Panc1 (cell line): ENCODE results near the gene B4GALNT4. TPM values are rescaled to one million over a fixed set of nuclear protein-coding genes. Genes with fewer than 3 reads are reported as not detected.

Experiments
- ATAC-seq: fragments of 200-7000 bp; cut with Tn5 transposase; 2 replicates; pipeline ENCODE4 v1.9.1; 2020; ENCODE audit warnings: mild to moderate bottlenecking, moderate library complexity
- BruUV-seq: library from RNA; stranded (reverse); fragments of 400-500 nt; replicated peaks from 2 replicates; lab custom pipeline; 2021; lab: Mats Ljungman, UMichigan
- CTCF ChIA-PET: fragments of 300-600 bp; sonication (Branson Sonifier 250); formaldehyde crosslinking; loops from one replicate; lab custom pipeline; 2022; ENCODE audit warnings: antibody characterized with exemption; lab: Charles Lee
- POLR2A ChIA-PET: fragments of 300-600 bp; sonication (Branson Sonifier 250); formaldehyde crosslinking; loops from one replicate; lab custom pipeline; 2022; ENCODE audit warnings: antibody characterized with exemption; lab: Charles Lee
- DNase-seq: peaks from one replicate; pipeline ENCODE4 v3.0.0-alpha.2; 2010; ENCODE audit warnings: low read depth, low spot score
- H3K27ac ChIP-seq: 2 replicates; pipeline ENCODE4 v1.5.1; 2011; ENCODE audit warnings: mild to moderate bottlenecking, low read length, inconsistent platforms
- H3K27me3 ChIP-seq: fragments of 200-500 bp; sonication (Bioruptor generic); 2 replicates; pipeline ENCODE4 v1.6.0; 2014; ENCODE audit warnings: low read length, inconsistent platforms; ENCODE audit not compliant: control insufficient read depth, insufficient read depth
- H3K36me3 ChIP-seq: fragments of 200-500 bp; sonication (Bioruptor generic); 2 replicates; pipeline ENCODE4 v1.5.1; 2014; ENCODE audit warnings: inconsistent platforms, mild to moderate bottlenecking, low read length, moderate library complexity; ENCODE audit not compliant: control insufficient read depth, insufficient read depth
- H3K4me1 ChIP-seq: 2 replicates; pipeline ENCODE4 v1.5.1; 2011; ENCODE audit warnings: inconsistent platforms, mild to moderate bottlenecking, low read length, moderate library complexity; ENCODE audit not compliant: control insufficient read depth, insufficient read depth
- H3K4me3 ChIP-seq, 2 experiments: 2 replicates each; pipeline ENCODE4 v1.5.1; 2011 to 2012; ENCODE audit warnings: low read depth in 2 of 2, low read length in 2 of 2, mild to moderate bottlenecking in 2 of 2, inconsistent platforms in 1 of 2, moderate library complexity in 1 of 2
- H3K9me3 ChIP-seq: fragments of 200-500 bp; sonication (Bioruptor generic); 2 replicates; pipeline ENCODE4 v1.5.1; 2014; ENCODE audit warnings: low read depth, mild to moderate bottlenecking, inconsistent platforms, low read length, moderate library complexity; ENCODE audit not compliant: control insufficient read depth, insufficient read depth
- CTCF ChIP-seq: fragments of 450-650 bp; IDR thresholded peaks from 2 replicates; pipeline ENCODE4 v1.5.1; 2017; ENCODE audit warnings: mild to moderate bottlenecking
- POLR2AphosphoS5 ChIP-seq: IDR thresholded peaks from 2 replicates; pipeline ENCODE4 v1.6.1; 2012; ENCODE audit warnings: mild to moderate bottlenecking, low read depth, low read length, moderate library complexity
- REST ChIP-seq, 2 experiments: IDR thresholded peaks; 2 replicates each; pipeline ENCODE4 v1.6.1; 2011 to 2012; ENCODE audit warnings: low read depth in 2 of 2, control low read depth in 1 of 2, low read length in 1 of 2, mild to moderate bottlenecking in 1 of 2, moderate library complexity in 1 of 2; ENCODE audit not compliant: insufficient read depth in 1 of 2
- SIN3A ChIP-seq: IDR thresholded peaks from 2 replicates; pipeline ENCODE4 v1.6.1; 2012; ENCODE audit warnings: low read depth, mild to moderate bottlenecking, low read length, moderate library complexity, borderline replicate concordance; ENCODE audit not compliant: insufficient read depth
- TCF7L2 ChIP-seq: IDR thresholded peaks from 2 replicates; pipeline ENCODE4 v1.6.1; 2011; ENCODE audit warnings: mild to moderate bottlenecking, low read depth, low read length, inconsistent platforms
- in situ Hi-C: cut with HindIII; loops from 2 replicates; pipeline ENCODE4 v1.10.0; 2016; ENCODE audit warnings: low sequenced_read_pairs, low pct_unique_long_range_greater_than_20kb
- intact Hi-C: fragments of 100-400 bp; cut with micrococcal nuclease; formaldehyde crosslinking; loops from one replicate; pipeline ENCODE4 v1.10.0; 2022; ENCODE audit not compliant: unreplicated experiment
- total RNA-seq: library from RNA; stranded (reverse); gene quantifications from one replicate; pipeline ENCODE4 v1.2.1, GENCODE V29; 2021; ENCODE audit not compliant: unreplicated experiment

The B4GALNT4 gene
- total RNA-seq, 1 experiment from 2014 or later: 122 TPM

- Histone ChIP-seq H3K27ac (no peak overlapping the region), H3K36me3 (no peaks in the 10 kb centered on the region; the same call in 1 of the 2 replicates), H3K27me3 (no peaks in the 10 kb centered on the region), H3K4me1 (no peaks in the 10 kb centered on the region; the same call in 1 of the 2 replicates), H3K4me3 (no peak overlapping the region), H3K9me3 (no peaks in the 10 kb centered on the region)
- ATAC-seq (no peak), DNase-seq (no peak)
- ChIA-PET CTCF (no interaction called here), POLR2A (no interaction called here)
- intact Hi-C loops: no loop called here
- in situ Hi-C loops: no loop called here
- BruUV-seq: no TSS peak
- TF ChIP-seq TCF7L2 (no peak), REST (IDR thresholded peaks at IDR 0.05; ENCODE audit: insufficient read depth in 1 of 2, low read depth in 2 of 2, low read length in 1 of 2) (no peak), SIN3A (no peak), POLR2AphosphoS5 (no peak), CTCF (no peak)
These were observed 10.8 kb downstream of the B4GALNT4 start for GRCh38 chr11:380095-380480.

- ChIA-PET POLR2A (no interaction called here), CTCF (no interaction called here)
- Histone ChIP-seq H3K4me1 (no peaks in the 10 kb centered on the region; the same call in 1 of the 2 replicates), H3K4me3 (no peak overlapping the region), H3K36me3 (no peaks in the 10 kb centered on the region; the same call in 1 of the 2 replicates), H3K27me3 (no peaks in the 10 kb centered on the region), H3K27ac (no peak overlapping the region), H3K9me3 (no peaks in the 10 kb centered on the region)
- no TSS peak for BruUV-seq
- intact Hi-C loops (no loop called here), in situ Hi-C loops (no loop called here)
- DNase-seq (no peak), ATAC-seq (no peak)
- TF ChIP-seq TCF7L2: no peak
- TF ChIP-seq POLR2AphosphoS5: no peak
- no peak for TF ChIP-seq CTCF
- no peak for TF ChIP-seq REST (IDR thresholded peaks at IDR 0.05; ENCODE audit: insufficient read depth in 1 of 2, low read depth in 2 of 2, low read length in 1 of 2)
- TF ChIP-seq SIN3A: no peak
These were observed 11.2 kb downstream of the B4GALNT4 start for GRCh38 chr11:380491-380890.
